Stimulated activated CD4-positive, alpha-beta T cell treated with anti-CD3 and anti-CD28 coated beads, Interleukin-1b, Interleukin-23, amount 100 ng/mL, for 48 hours (primary cell): ENCODE measurements around the gene EXOC6B.

Experiments
- DNase-seq: peaks from one replicate; pipeline ENCODE4 v3.0.0-alpha.2; 2020

The EXOC6B gene

GRCh38 chr2:72788756-72789155 is 37.1 kb downstream of the EXOC6B start:
- DNase-seq = no peak

GRCh38 chr2:72785517-72785916 is 40.3 kb downstream of the EXOC6B start:
- DNase-seq = no peak

GRCh38 chr2:72782520-72782919 is 43.3 kb downstream of the EXOC6B start:
- no peak for DNase-seq

- DNase-seq = no peak
Observed at GRCh38 chr2:72781480-72781879, 44.4 kb downstream of the EXOC6B start.

DNA sequence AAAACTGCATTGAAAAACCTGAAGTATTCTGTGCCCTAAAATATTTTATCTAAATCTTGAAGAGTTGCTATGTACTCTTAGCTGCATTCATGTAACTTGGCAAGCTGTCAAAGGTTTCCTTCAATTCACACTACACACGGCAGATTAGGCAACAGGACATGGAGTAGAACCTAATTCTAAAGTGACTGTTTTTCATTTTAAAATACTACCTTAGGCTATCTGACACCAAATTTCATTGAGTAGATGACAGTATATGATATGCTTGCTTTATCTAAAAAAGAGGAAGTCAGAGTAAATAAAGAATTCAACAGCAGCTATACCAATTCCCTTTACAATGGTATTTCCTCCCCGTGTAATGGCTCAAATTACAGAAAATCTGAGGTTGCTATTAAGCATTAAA is 45.4 kb downstream of the EXOC6B start:
- no peak for DNase-seq

GRCh38 chr2:72779495-72779894 is 46.3 kb downstream of the EXOC6B start:
- no peak for DNase-seq

DNA sequence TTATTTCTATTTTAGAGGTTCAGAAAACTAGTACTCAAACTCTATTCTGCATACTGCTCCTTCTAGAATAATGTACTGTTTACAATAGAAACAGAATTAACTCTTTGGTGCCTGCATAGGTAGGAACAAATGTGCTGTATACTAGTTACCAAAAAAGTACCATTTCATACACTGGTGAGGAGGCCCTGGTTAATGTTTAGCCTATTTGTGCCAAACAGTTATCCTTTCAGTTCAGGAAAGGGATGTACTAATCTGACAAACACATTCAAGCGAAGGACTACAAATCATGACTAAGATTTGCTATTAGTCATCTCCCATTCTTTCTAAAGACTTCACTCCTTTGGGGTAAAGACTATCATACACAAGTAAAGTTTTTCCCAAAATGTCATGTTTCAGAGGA is 47.4 kb downstream of the EXOC6B start:
- no peak for DNase-seq

DNA sequence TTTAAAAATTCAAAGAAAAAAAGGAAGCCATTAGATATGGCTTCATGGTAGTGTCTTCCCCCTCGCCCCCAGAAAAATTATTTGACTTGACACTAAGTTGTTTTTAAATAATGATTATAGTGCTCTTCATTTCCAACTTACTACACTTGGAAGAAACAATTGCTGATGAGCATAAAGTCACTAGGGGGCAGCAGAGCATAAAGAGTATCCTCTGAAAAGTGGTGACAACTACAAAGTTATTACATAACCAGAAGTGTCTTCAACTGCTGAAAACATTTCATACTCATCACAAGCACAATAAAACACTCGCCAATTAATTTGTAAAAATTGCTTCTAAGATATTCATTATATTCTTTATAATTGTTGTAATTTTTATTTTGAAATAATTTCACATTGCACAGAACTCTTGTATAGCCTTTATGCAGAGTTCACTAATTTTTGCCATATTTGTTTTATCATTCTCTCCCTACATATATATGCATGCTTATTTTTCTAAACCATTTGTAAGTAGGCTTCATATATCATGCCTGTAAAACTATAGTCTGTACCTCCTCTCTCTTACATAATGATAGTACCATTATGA is 54.9 kb downstream of the EXOC6B start:
- peak; percentile 22 for DNase-seq

DNA sequence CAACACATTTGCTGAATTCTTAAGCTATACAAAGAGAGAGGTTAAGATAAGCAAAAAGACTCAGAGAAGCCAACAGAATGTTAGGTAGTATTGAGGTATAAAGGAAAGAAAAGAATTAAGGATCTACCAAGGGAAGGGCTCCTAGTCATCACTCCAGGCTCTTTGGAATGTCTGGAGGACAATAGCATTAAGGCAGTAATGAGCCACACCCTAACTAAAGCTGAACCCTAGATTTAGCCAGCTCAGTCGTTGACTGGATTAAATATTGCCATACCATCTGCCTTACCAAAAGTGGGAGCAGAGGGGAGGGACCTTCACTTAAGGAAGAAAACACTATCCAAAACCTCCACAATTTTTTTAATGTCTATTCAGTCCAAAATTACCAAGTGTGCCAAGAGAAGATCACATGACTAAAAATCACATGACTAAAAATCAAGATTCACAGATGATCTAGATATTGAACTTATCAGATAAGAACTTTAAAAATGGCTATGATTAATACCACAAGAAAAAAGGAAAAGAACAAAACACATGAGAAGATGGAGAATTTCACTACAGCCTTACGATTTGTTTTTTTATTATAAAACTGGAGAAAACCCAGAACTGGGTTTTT is 59.7 kb downstream of the EXOC6B start:
- no peak for DNase-seq

DNA sequence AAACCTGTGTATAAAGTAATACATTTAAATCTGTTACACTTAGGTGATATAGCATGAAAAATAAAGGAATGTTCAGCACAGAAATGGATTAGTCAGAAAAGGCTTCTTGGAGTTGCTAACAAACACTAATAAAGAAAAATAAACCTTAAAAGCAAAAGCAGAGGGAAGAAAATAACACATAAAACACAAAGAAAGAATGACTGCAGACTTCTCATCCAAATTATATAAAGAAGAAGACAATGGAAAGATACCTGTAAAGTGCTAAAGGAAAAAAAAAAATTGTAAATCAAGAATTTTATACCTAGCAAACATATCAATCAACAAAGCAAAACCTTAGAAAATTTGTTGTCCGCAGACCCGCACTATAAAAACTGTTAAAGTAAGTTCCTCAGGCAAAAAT is 63.6 kb downstream of the EXOC6B start:
- no peak for DNase-seq

GRCh38 chr2:72759755-72760154 is 66.1 kb downstream of the EXOC6B start:
- DNase-seq = no peak

DNA sequence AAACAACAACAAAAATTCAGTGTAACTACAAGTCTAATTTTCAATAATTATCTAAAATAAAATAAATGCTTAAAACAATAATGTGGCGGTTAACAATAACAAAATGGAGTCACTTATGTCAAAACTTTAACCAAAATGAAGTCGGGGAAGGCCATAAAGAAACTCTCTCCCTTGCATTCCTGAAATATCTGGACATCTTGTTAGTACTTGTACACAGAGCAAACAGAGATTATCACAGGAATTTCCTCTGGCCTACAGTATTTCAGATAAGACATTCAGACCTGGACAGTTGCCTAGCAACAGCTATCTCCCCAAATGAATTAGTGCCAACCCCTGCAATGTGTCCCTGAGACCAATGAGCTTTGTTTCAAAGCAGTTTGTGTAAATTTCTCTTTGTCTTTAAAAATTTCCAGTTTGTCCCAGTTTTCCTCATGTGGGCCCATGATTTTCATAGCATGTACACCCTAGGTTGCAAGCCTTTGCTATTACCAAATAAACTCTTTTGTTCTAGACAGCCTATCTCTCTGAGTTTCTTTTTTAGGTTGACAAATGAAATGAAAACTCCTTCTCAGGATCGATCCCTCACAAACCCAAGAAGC is 68.6 kb downstream of the EXOC6B start:
- no peak for DNase-seq

- DNase-seq = no peak
Observed at GRCh38 chr2:72755647-72756423, 70.0 kb downstream of the EXOC6B start.

DNA sequence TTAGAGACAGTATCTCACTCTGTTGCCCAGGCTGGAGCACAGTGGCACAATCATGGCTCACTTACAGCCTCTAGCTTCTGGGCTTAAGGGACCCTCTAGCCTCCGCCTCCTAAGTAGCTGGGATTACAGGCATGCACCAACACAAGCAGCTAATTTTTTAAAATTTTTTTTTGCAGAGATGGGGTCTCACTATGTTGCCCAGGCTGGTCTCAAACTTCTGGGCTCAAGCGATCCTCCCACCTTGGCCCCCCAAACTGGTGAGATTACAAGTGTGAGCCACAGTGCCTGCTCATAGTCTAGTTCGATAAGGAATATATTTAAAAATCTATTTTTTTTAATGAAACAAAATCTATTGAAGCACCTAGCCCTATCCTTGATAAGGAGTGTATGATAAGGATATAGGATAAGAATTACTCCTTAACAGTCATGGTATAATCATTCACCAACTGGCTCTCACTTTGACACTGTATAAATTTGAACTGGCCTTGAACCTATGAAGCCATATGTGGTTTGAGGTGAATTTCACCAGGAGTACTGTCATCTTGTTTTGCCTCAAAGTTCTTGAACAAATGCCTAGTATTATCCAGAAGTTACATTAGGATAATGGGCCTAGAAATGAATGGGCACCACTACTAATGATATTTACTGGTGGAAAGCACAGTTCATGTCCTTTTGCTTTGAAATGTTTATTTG is 71.1 kb downstream of the EXOC6B start:
- DNase-seq = no peak

GRCh38 chr2:72750977-72751639 is 74.7 kb downstream of the EXOC6B start:
- DNase-seq = no peak

DNA sequence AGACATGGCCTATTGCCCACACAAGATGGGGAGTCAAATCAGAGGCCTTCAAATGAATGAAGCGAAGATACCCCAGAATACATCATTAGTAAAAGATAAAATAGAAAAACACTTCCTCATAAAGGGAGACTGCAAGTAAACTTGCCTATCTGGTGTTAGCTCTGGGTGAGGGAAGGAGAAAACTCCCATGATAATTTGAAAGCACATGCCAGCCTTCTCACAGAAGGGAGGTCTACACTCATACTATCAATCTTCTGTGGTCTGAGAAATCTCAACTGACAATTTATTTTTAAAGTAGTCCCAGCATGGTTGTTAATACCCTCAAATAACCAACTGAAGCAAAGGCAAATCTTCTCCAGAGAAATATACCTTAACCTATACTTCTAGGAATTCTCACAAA is 75.4 kb downstream of the EXOC6B start:
- no peak for DNase-seq

DNA sequence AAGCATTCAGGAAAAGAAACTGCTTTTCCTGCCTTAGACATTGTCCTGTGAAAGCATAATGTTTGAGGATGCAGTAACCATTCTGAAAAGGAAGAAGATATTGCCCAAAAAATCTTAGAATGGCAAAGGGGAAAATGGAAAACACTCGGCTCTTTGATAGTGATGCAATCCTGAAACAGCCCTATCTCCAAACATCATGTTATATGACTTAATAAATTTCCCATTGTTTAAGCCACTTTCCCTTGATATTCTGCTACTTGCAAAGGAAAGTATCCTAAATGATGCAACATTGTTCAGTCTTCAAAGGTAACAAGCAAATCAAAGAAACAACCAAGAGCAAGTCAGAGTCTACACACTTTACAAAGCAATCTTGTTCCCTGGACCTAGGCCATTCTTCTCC is 78.5 kb downstream of the EXOC6B start:
- no peak for DNase-seq

- no peak for DNase-seq
Observed at GRCh38 chr2:72745679-72746368, 80.0 kb downstream of the EXOC6B start.

- no peak for DNase-seq
Observed at GRCh38 chr2:72744049-72744448, 81.8 kb downstream of the EXOC6B start.

- no peak for DNase-seq
Observed at GRCh38 chr2:72743481-72743880, 82.4 kb downstream of the EXOC6B start.

GRCh38 chr2:72738096-72738495 is 87.7 kb downstream of the EXOC6B start:
- no peak for DNase-seq

DNA sequence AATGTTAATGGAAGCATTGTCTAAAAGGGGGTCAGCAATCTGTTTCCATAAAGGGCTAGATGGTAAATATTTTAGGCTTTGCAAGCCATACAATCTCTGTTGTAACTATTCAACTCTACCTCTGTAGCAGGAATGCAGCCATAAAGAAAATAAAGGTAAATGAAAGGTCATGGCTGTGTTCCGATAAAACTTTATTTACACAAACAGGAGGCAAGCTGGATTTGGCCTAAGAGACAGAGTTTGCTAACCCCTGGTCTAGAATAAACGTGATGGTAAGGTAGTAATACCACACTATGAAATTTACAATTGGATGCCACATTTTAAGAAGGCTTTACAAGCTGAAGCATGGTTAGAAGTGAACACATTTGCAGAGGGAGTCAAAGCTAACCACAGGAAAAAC is 91.4 kb downstream of the EXOC6B start:
- DNase-seq = no peak
